NT2/D1 (cell line): ENCODE data around the gene RHBDL2.

ENCODE experiments used
- SUZ12 ChIP-seq: IDR thresholded peaks from 2 replicates; pipeline ENCODE4 v1.6.1; 2011; ENCODE audit not compliant: insufficient read length, insufficient read depth; ENCODE audit errors: extremely low read depth
- YY1 ChIP-seq: IDR thresholded peaks from 2 replicates; pipeline ENCODE4 v1.6.1; 2011; ENCODE audit not compliant: insufficient read length, insufficient read depth
- ZNF274 ChIP-seq: IDR thresholded peaks from 2 replicates; pipeline ENCODE4 v1.6.1; 2011; ENCODE audit warnings: mild to moderate bottlenecking, low read depth, low read length

DNA sequence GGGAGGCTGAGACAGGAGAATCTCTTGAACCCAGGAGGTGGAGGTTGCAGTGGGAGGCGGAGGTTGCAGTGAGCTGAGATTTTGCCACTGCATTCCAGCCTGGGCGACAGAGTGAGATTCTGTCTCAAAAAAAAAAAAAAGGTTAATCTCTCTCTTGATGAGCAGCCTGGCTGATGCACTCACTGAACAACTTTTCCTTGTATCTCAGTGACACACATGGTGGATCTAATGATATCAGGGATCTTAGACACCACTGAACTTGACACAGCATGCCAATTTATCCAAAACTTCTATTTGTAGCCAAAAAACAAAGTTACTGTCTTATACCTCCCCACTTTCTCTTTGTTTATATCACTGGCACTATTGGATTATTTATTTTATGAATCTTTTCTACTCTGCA is 16.2 kb downstream of the RHBDL2 start:
- TF ChIP-seq SUZ12: no peak
- no peak for TF ChIP-seq YY1
- TF ChIP-seq ZNF274: no peak
